ENCODE measurements around the gene RRP1. TPM values are rescaled to one million over a fixed set of nuclear protein-coding genes. Genes with fewer than 3 reads are reported as not detected.

Gene RRP1
- polyA plus RNA-seq, 1 experiment, result 8.2 TPM

- POLR2A ChIA-PET, result no interaction called here
- no peak overlapping the region for H3K27ac ChIP-seq (ENCODE audit: low read depth, low read length)
- no peak for TF ChIP-seq CTCF (IDR thresholded peaks at IDR 0.05; ENCODE audit: low read depth, low read length)
- no peak for DNase-seq (ENCODE audit: low read depth, low spot score)
- CTCF ChIA-PET, result no interaction called here
- H3K9me3 ChIP-seq (ENCODE audit: control insufficient read depth, insufficient read depth, low read length), result peaks cover 5% of the 10 kb centered on the region; the same call in 1 of the 2 replicates
- no peaks in the 10 kb centered on the region for H3K27me3 ChIP-seq (ENCODE audit: control insufficient read depth, insufficient read depth, low read length)
- no peak overlapping the region for H3K4me3 ChIP-seq (ENCODE audit: low read depth, low read length)
Observed at GRCh38 chr21:43754948-43755781, 34.2 kb upstream of the RRP1 start.

- ChIA-PET POLR2A (no interaction called here), CTCF (no interaction called here)
Observed at GRCh38 chr21:43755820-43756594, 33.4 kb upstream of the RRP1 start.

GRCh38 chr21:43757601-43758000 is 31.8 kb upstream of the RRP1 start:
- ChIA-PET POLR2A (interaction anchor here (0.8 kb wide), 1 partner anchor 11 kb away, joined by 3 read pairs; no protein-coding TSS in a partner anchor), CTCF (interaction anchor here (0.7 kb wide), 2 partner anchors 12 to 396 kb away, joined by 3 to 4 read pairs; no protein-coding TSS in a partner anchor)
- H3K9me3 ChIP-seq (ENCODE audit: control insufficient read depth, insufficient read depth, low read length), result peaks cover 10% of the 10 kb centered on the region
- H3K4me3 ChIP-seq (ENCODE audit: low read depth, low read length), result no peak overlapping the region
- TF ChIP-seq CTCF (IDR thresholded peaks at IDR 0.05; ENCODE audit: low read depth, low read length), result no peak
- peak overlapping the region; percentile 31 for H3K27ac ChIP-seq (ENCODE audit: low read depth, low read length)
- no peak for DNase-seq (ENCODE audit: low read depth, low spot score)
- H3K27me3 ChIP-seq (ENCODE audit: control insufficient read depth, insufficient read depth, low read length), result no peaks in the 10 kb centered on the region

More at GRCh38 chr21:43755820-43756594, 33.4 kb upstream of the RRP1 start:
- TF ChIP-seq CTCF (IDR thresholded peaks at IDR 0.05; ENCODE audit: low read depth, low read length), result no peak
- no peaks in the 10 kb centered on the region for H3K27me3 ChIP-seq (ENCODE audit: control insufficient read depth, insufficient read depth, low read length)
- H3K9me3 ChIP-seq (ENCODE audit: control insufficient read depth, insufficient read depth, low read length), result peaks cover 5% of the 10 kb centered on the region; the same call in 1 of the 2 replicates
- H3K4me3 ChIP-seq (ENCODE audit: low read depth, low read length), result no peak overlapping the region
- DNase-seq (ENCODE audit: low read depth, low spot score), result no peak
- no peak overlapping the region for H3K27ac ChIP-seq (ENCODE audit: low read depth, low read length)

- POLR2A ChIA-PET, result interaction anchor here (0.8 kb wide), 1 partner anchor 12 kb away, joined by 3 read pairs; no protein-coding TSS in a partner anchor
- peak overlapping the region; percentile 65 for H3K27ac ChIP-seq (ENCODE audit: low read depth, low read length)
- CTCF ChIA-PET, result interaction anchor here (0.7 kb wide), 2 partner anchors 12 to 396 kb away, joined by 3 to 4 read pairs; no protein-coding TSS in a partner anchor
- TF ChIP-seq CTCF (IDR thresholded peaks at IDR 0.05; ENCODE audit: low read depth, low read length), result no peak
- H3K4me3 ChIP-seq (ENCODE audit: low read depth, low read length), result no peak overlapping the region
- H3K9me3 ChIP-seq (ENCODE audit: control insufficient read depth, insufficient read depth, low read length), result peaks cover 14% of the 10 kb centered on the region
- DNase-seq (ENCODE audit: low read depth, low spot score), result no peak
- no peaks in the 10 kb centered on the region for H3K27me3 ChIP-seq (ENCODE audit: control insufficient read depth, insufficient read depth, low read length)
Observed at GRCh38 chr21:43758111-43758641, 31.2 kb upstream of the RRP1 start.
